ENCODE results near the gene S100A5. TPM values are rescaled to one million over a fixed set of nuclear protein-coding genes. Genes with fewer than 3 reads are reported as not detected.
"Not testable (repeated sequence)": the region's sequence is repeated elsewhere in the genome, so short reads cannot be mapped to it uniquely, and the experiment has no call there.

The S100A5 gene
- polyA plus RNA-seq, 1 donor from 2014 or later = 1.4 TPM

DNA sequence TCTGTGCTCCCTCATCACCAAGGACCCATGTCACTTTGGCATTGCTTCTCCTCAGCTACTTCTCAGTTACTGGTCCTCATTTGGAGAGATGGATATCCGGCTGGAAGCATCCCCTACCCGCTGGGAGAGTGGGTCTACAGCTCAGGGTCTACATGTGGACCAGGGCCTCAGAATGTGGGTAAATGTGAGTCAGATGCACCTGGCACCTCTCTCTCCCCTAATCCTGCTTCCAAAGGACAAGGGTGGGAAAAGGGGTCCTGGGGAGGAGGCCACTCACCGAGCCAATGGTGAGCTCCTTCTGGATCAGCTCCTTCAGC is 5.9 kb downstream of the S100A5 start:
- no peaks in the 10 kb centered on the region for H3K9me3 Mint-ChIP-seq
- peaks cover 22 to 41% (median 35%) of the 10 kb centered on the region in 3 donors for H3K4me1 Mint-ChIP-seq
- H3K4me3 Mint-ChIP-seq = peak overlapping the region; percentile 92 to 97 (median 97)
- no peaks in the 10 kb centered on the region for H3K27me3 Mint-ChIP-seq
- H3K36me3 Mint-ChIP-seq = no peaks in the 10 kb centered on the region
- H3K27ac Mint-ChIP-seq = peak overlapping the region in 2 of 3 donors; percentile 81 to 88

DNA sequence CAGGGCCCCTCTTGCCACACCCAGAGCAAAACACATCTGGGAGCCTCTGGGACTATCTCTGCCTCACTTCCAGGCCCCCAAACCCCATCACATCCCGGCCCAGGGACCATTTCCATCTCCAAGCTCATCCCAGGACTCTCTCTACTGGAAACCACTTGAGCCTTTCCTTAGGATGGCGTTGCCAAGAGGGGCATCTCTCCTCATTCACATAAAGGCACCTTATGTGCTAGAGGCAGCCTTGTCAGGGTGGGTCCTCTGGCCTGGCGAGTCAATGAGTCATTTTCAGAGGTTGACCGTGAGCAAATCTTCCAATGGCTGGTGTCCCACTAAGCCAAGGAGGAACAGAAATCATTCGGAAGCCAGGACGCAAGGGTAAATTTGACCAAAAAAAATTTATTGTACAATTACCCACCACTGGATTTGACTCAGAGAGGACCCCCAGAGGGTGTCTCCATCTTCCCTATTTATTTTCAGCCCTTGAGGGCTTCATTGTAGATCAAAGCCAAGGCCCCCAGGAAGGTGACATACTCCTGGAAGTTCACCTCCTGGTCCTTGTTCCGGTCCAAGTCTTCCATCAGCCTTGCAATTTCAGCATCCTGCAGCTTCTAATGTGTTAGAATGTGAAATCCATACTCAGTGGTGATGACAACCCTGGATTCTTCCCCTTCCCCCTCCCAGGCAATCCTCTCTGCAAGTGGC is 6.4 kb downstream of the S100A5 start:
- H3K4me3 Mint-ChIP-seq = peak overlapping the region; percentile 92 to 97 (median 97)
- no peaks in the 10 kb centered on the region for H3K9me3 Mint-ChIP-seq
- no peaks in the 10 kb centered on the region for H3K36me3 Mint-ChIP-seq
- H3K27ac Mint-ChIP-seq = peak overlapping the region in 2 of 3 donors; percentile 65 to 81
- H3K27me3 Mint-ChIP-seq = no peaks in the 10 kb centered on the region
- peaks cover 19 to 41% (median 35%) of the 10 kb centered on the region in 3 donors for H3K4me1 Mint-ChIP-seq

DNA sequence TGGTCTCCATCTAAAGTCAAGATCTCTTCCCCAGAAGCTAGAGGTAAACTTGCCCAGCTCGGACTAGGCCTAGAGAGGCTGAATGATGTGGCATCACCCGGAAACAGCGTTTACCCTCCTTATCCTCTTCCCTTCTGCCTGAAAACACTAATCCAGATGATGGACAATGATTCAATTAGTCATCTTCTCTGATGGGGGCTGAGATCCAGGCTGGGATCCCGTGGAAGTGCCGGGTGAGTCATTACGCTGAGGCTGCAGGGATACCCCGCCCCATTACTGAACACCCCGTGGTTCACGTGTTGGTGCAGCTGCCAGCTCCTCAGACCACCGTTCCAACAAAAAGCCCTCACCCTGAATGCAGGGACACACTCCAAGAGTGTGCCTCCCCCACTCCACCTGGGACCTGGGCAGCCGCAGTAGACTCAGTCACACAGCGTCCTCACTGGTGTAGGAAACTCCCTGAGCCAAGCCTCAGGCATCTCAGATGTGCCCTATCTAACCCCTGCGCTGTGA is 7.0 kb downstream of the S100A5 start:
- peaks cover 17 to 41% (median 35%) of the 10 kb centered on the region in 3 donors for H3K4me1 Mint-ChIP-seq
- no peaks in the 10 kb centered on the region for H3K36me3 Mint-ChIP-seq
- H3K27me3 Mint-ChIP-seq = no peaks in the 10 kb centered on the region
- H3K9me3 Mint-ChIP-seq = no peaks in the 10 kb centered on the region
- peak overlapping the region in 2 of 3 donors; percentile 31 to 65 for H3K27ac Mint-ChIP-seq
- H3K4me3 Mint-ChIP-seq = peak overlapping the region in 3 of 4 donors; percentile 45 to 97 (median 97)

DNA sequence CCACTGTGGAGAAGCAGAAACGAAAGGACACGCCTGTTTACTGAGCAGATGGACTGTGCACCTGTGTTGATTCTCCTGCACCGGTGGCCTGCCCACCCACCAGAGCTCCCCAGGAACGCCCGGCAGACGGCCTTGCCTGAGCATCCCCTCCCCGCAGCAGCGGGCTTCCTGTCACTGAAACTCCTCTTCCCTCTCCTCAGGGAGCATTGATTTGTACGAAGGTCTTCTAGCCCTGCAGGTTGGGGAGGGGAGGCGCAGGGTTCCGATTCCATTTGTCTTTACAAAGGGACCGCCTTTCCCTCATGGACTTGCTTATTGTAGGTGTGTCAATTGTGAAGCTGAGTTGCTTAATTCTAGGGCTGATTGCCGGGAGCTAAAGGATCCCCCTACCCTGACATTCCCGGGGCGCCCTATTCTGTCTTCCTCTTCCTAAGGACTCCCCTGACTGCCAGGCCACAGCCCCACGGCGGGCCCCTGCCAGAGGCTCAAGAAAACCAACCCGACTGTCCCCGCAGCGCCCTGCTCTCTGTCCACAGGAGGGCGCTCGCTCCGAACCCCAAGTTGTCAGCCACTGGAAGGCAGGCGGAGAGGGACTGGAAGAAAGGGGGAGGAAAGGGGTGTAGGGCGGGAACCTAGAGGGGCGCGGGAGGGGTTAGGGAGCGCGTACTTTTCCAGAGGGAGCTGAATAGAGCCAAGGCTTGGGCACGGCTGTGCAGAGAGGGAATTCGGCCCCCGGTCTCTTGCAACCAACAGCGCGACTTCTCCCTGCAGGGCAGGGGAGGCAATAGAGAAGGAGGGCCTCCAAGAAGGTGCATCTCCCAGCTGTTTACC is 7.8 kb downstream of the S100A5 start:
- Mint-ChIP-seq H3K4me1 (peaks cover 17 to 41% (median 35%) of the 10 kb centered on the region in 3 donors), H3K4me3 (peak overlapping the region; percentile 46 to 97 (median 70)), H3K9me3 (no peaks in the 10 kb centered on the region), H3K36me3 (no peaks in the 10 kb centered on the region), H3K27me3 (no peaks in the 10 kb centered on the region), H3K27ac (peak overlapping the region; percentile 31 to 63 (median 40))

GRCh38 chr1:153532181-153532580 is 8.6 kb downstream of the S100A5 start:
- peak overlapping the region in 3 of 4 donors; percentile 46 to 97 (median 86) for H3K4me3 Mint-ChIP-seq
- no peaks in the 10 kb centered on the region for H3K9me3 Mint-ChIP-seq
- H3K4me1 Mint-ChIP-seq = peaks cover 17 to 41% (median 33%) of the 10 kb centered on the region in 3 donors
- no peaks in the 10 kb centered on the region for H3K27me3 Mint-ChIP-seq
- peak overlapping the region in 1 of 3 donors; percentile 63 for H3K27ac Mint-ChIP-seq
- H3K36me3 Mint-ChIP-seq = peaks cover 1% of the 10 kb centered on the region

DNA sequence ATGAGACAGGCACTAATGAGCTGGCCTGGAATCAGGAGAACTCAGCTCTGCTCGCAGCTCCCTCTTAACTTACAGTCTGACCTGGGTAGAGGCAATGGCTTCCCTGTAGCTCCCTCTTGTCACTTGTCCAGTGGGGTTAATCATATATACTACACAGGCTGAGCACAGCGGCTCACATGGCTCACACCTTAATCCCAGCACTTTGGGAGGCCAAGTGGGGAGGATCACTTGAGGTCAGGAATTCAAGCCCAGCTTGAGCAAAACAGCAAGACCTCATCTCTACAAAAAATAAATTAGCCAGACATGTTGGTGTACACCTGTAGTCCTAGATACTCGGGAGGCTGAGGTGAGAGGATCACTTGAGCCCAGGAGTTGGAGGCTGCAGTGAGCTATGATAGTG is 9.1 kb downstream of the S100A5 start:
- Mint-ChIP-seq H3K27ac (peak overlapping the region in 1 of 3 donors; percentile 41), H3K4me1 (peaks cover 17 to 38% (median 30%) of the 10 kb centered on the region in 3 donors), H3K27me3 (no peaks in the 10 kb centered on the region), H3K4me3 (peak overlapping the region in 1 of 4 donors; percentile 16), H3K36me3 (peaks cover 1% of the 10 kb centered on the region), H3K9me3 (no peaks in the 10 kb centered on the region)

GRCh38 chr1:153527683-153528040 is 13.1 kb downstream of the S100A5 start:
- Mint-ChIP-seq H3K4me1 (peaks cover 0 to 11% (median 10%) of the 10 kb centered on the region in 3 donors), H3K27me3 (peaks cover 1% of the 10 kb centered on the region), H3K27ac (peak overlapping the region in 1 of 3 donors; percentile 57), H3K9me3 (no peaks in the 10 kb centered on the region), H3K36me3 (peaks cover 1% of the 10 kb centered on the region), H3K4me3 (no peak overlapping the region)

DNA sequence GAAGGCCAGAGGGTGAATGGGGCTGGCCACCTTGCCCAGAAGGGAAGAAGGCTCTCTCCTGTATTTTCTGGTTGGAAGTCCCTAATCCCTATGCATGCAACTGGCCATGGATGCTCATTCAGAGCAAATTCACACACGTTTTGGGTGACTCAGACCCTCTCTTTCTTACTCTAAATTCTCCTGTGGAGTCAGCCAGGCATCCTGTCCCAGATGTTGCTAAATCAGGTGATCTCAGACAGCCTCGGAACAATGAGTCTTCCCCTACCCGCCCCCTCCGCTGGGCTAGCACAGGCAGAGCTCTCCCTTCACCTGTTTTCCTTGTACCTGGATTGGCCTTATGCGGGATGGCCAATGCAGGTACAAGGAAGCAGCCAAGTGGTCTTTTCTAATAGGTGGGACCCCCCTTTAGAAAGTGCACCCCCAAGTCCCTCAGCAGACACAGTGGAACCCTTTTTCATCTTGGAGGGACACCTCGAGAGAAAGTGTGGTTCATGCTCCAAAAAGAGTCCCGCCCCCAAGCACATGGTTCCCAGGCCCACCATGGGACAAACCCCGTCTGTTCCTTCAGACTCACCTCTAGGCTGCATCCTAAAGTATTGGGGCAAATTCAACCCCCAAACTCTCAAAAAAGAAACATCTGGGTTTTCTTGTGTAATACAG is 13.6 kb downstream of the S100A5 start:
- Mint-ChIP-seq H3K4me3 (no peak overlapping the region), H3K27me3 (peaks cover 3% of the 10 kb centered on the region), H3K27ac (peak overlapping the region in 1 of 3 donors; percentile 57), H3K4me1 (peaks cover 0 to 6% (median 4%) of the 10 kb centered on the region in 3 donors), H3K36me3 (peaks cover 1% of the 10 kb centered on the region), H3K9me3 (no peaks in the 10 kb centered on the region)

DNA sequence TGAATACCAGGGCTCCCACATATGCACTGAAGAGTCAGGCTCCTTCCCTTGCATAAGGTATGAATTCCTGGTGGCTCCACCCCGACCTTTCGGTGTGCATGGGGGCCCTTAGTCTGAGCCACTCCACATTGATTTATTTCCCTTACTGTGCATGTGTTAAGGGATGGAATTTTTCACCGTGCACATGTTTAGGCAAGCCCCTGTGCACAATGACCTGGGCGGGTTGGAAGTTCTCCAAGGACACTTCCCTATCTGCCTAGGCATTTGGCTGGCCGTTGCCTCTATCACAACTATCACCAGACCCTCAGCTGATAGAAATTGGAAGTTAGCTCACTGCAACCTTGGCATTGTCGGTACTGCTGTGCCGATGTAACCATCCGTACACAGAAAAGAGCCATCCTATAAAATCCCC is 14.6 kb downstream of the S100A5 start:
- H3K27ac Mint-ChIP-seq = no peak overlapping the region

GRCh38 chr1:153525088-153525728 is 15.5 kb downstream of the S100A5 start:
- Mint-ChIP-seq H3K36me3 (peaks cover 1% of the 10 kb centered on the region), H3K27me3 (peaks cover 9% of the 10 kb centered on the region), H3K9me3 (no peaks in the 10 kb centered on the region), H3K4me3 (no peak overlapping the region), H3K4me1 (no peaks in the 10 kb centered on the region), H3K27ac (no peak overlapping the region)

More for the DNA sequence above, 14.6 kb downstream of the S100A5 start:
- no peaks in the 10 kb centered on the region for H3K9me3 Mint-ChIP-seq
- H3K27me3 Mint-ChIP-seq = peaks cover 4% of the 10 kb centered on the region
- peaks cover 0 to 2% (median 2%) of the 10 kb centered on the region in 3 donors for H3K4me1 Mint-ChIP-seq
- H3K4me3 Mint-ChIP-seq = no peak overlapping the region
- H3K36me3 Mint-ChIP-seq = peaks cover 1% of the 10 kb centered on the region

DNA sequence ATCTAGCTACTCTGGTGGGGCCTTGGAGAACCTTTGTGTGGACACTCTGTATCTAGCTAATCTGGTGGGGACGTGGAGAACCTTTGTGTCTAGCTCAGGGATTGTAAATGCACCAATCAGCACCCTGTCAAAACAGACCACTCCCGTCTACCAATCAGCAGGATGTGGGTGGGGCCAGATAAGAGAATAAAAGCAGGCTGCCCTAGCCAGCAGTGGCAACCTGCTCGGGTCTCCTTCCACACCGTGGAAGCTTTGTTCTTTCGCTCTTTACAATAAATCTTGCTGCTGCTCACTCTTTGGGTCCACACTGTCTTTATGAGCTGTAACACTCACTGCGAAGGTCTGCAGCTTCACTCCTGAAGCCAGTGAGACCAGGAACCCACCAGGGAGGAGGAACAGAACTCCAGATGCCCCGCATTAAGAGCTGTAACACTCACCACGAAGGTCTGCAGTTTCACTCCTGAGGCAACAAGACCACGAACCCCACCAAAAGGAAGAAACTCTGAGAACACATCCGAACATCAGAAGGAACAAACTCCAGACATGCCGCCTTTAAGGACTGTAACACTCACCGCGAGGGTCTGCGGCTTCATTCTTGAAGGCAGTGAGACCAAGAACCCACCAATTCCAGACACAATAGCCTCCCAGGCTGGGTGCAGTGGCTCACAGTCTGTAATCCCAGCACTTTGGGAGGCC is 18.2 kb downstream of the S100A5 start:
- H3K9me3 Mint-ChIP-seq, H3K4me1 Mint-ChIP-seq, H3K36me3 Mint-ChIP-seq, H3K4me3 Mint-ChIP-seq, H3K27ac Mint-ChIP-seq: not testable (repeated sequence)
- peaks cover 11% of the 10 kb centered on the region for H3K27me3 Mint-ChIP-seq

- H3K9me3 Mint-ChIP-seq, H3K4me1 Mint-ChIP-seq, H3K4me3 Mint-ChIP-seq, H3K36me3 Mint-ChIP-seq, H3K27ac Mint-ChIP-seq: not testable (repeated sequence)
- H3K27me3 Mint-ChIP-seq = peaks cover 11% of the 10 kb centered on the region
Measured at GRCh38 chr1:153521808-153522207, 18.9 kb downstream of the S100A5 start.

DNA sequence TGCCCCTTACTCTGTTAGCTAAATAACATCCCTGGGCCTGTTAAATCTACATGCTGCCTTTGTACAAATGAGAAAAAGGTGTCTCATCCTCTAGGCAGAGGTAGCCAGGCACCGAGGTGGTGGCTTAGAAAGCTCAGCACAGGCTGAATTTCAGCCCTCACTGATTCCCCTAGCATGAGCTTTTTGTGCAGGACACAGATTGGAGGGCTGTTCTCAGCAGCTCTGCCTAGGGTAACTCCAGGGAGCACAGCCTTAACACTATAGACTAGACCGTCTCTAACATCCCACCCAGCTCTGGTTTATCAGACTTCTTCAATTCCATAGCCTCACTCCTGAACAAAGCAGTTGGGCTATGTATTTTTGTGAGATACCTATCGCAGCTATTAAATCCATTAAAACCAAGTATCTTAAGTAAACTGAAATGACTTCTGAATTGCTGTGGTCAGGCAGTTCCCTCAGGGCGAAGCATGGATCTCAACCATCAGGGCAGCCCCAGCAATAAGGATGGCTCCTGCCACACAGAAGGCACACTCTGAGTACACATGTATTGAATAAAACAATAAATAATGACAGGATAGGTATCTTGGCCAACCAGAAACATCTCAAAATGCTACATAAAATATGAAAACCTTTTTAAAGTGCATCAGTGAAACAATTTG is 19.8 kb downstream of the S100A5 start:
- H3K27ac Mint-ChIP-seq = no peak overlapping the region

More for the DNA sequence above, 19.8 kb downstream of the S100A5 start:
- Mint-ChIP-seq H3K4me3 (peak overlapping the region in 1 of 4 donors; percentile 2), H3K27me3 (peaks cover 11% of the 10 kb centered on the region), H3K9me3 (no peaks in the 10 kb centered on the region), H3K4me1 (peaks cover 0 to 3% (median 2%) of the 10 kb centered on the region in 3 donors), H3K36me3 (no peaks in the 10 kb centered on the region)

Measured in IgD-negative memory B cell (primary cell).